H1 (cell line): ENCODE results near the gene SIX5.
A peak's percentile ranks its signal among the peaks of the same experiment; 100 is the strongest.

Experiments
- CBX8 ChIP-seq: fragments of 300-800, 300-1000 bp; sonication (generic); IDR thresholded peaks from 2 replicates; pipeline ENCODE4 v1.7.1; 2016; ENCODE audit warnings: low read depth, low read length, borderline replicate concordance
- CEBPB ChIP-seq: IDR thresholded peaks from 2 replicates; pipeline ENCODE4 v1.6.1; 2012; ENCODE audit warnings: low read depth, low read length
- CREB1 ChIP-seq: IDR thresholded peaks from 2 replicates; pipeline ENCODE4 v1.6.1; 2012; ENCODE audit warnings: inconsistent platforms
- EP300 ChIP-seq, 2 experiments: IDR thresholded peaks; 1 replicate in 1 of 2; 2 replicates in 1 of 2; pipeline ENCODE4 v1.6.1; 2011 to 2012; ENCODE audit warnings: low read depth in 2 of 2, low read length in 2 of 2, mild to moderate bottlenecking in 2 of 2, borderline replicate concordance in 1 of 2, inconsistent platforms in 1 of 2, moderate library complexity in 1 of 2
- EZH2 ChIP-seq: fragments of 200-600 bp; sonication (generic); IDR thresholded peaks from 2 replicates; pipeline ENCODE4 v1.7.1; 2012; ENCODE audit warnings: low read depth, mild to moderate bottlenecking, moderate library complexity, low read length, inconsistent platforms; ENCODE audit not compliant: severe bottlenecking
- JUN ChIP-seq: IDR thresholded peaks from 2 replicates; pipeline ENCODE4 v1.6.1; 2011; ENCODE audit warnings: low read depth, mild to moderate bottlenecking, improper control_type of control experiment, low read length
- POLR2A ChIP-seq, 2 experiments: IDR thresholded peaks; 1 replicate in 1 of 2; 2 replicates in 1 of 2; pipeline ENCODE4 v1.6.1; 2011; ENCODE audit warnings: low read depth in 2 of 2, low read length in 2 of 2, mild to moderate bottlenecking in 2 of 2; ENCODE audit errors: control extremely low read depth in 1 of 2
- POLR2AphosphoS5 ChIP-seq: IDR thresholded peaks from 2 replicates; pipeline ENCODE4 v1.6.1; 2011; ENCODE audit warnings: low read depth, low read length
- RAD21 ChIP-seq, 2 experiments: IDR thresholded peaks in 1 of 2; conservative IDR thresholded peaks in 1 of 2; 2 replicates each; pipeline ENCODE4 v1.6.1; 2011; ENCODE audit warnings: low read depth in 2 of 2, low read length in 2 of 2, improper control_type of control experiment in 1 of 2, inconsistent platforms in 1 of 2, mild to moderate bottlenecking in 1 of 2, moderate library complexity in 1 of 2
- RBBP5 ChIP-seq: IDR thresholded peaks from 2 replicates; pipeline ENCODE4 v1.7.1; 2012; ENCODE audit warnings: low read depth, mild to moderate bottlenecking, inconsistent platforms, low read length, moderate library complexity, borderline replicate concordance
- RFX5 ChIP-seq: IDR thresholded peaks from 2 replicates; pipeline ENCODE4 v1.6.1; 2011; ENCODE audit warnings: low read depth, low read length, improper control_type of control experiment, borderline replicate concordance
- YY1 ChIP-seq: IDR thresholded peaks from 2 replicates; pipeline ENCODE4 v1.6.1; 2011; ENCODE audit warnings: low read depth, mild to moderate bottlenecking, low read length
- ZNF274 ChIP-seq: IDR thresholded peaks from 2 replicates; pipeline ENCODE4 v1.7.0; 2012; ENCODE audit warnings: low read length, borderline replicate concordance; ENCODE audit errors: extremely low read depth
- TF ChIP-seq, protein P1 (sequence below), 3 experiments: IDR thresholded peaks; 1 replicate in 2 of 3; 2 replicates in 1 of 3; pipeline versions ENCODE4 v1.5.1 to v1.6.1; 2011; ENCODE audit warnings: low read length in 3 of 3, mild to moderate bottlenecking in 3 of 3, inconsistent platforms in 2 of 3, low read depth in 1 of 3, moderate library complexity in 1 of 3; ENCODE audit not compliant: insufficient read depth in 1 of 3; ENCODE audit errors: control extremely low read depth in 1 of 3

GRCh38 chr19:45817010-45817724 is 48.1 kb upstream of the SIX5 start:
- TF ChIP-seq EZH2 (no peak), YY1 (0 out of 2 replicates have a peak, but pooled peaks have one; percentile 13), RFX5 (no peak), CBX8 (no peak), CREB1 (peak; percentile 23; the same call in 1 of the 2 replicates), EP300 (IDR thresholded peaks at IDR 0.05; ENCODE audit: borderline replicate concordance in 1 of 2, low read depth in 2 of 2, low read length in 2 of 2) (peak in 1 of 2 experiments; percentile 40; a peak in 1 of 3 replicates), POLR2AphosphoS5 (peak; percentile 81; the same call in 1 of the 2 replicates), POLR2A (IDR thresholded peaks at IDR 0.05; ENCODE audit: control extremely low read depth in 1 of 2, low read depth in 2 of 2, low read length in 2 of 2) (peak; percentile 68 to 71; a peak in 2 of 3 replicates), RAD21 (IDR thresholded peaks at IDR 0.05 in 1 of 2, conservative IDR thresholded peaks at IDR 0.05 in 1 of 2; ENCODE audit: low read depth in 2 of 2, low read length in 2 of 2) (peak; percentile 60 to 67), RBBP5 (0 out of 2 replicates have a peak, but pooled peaks have one; percentile 10), JUN (0 out of 2 replicates have a peak, but pooled peaks have one; percentile 26), CEBPB (no peak; the same call in 1 of the 2 replicates), ZNF274 (no peak)
- TF ChIP-seq, protein P1, sequence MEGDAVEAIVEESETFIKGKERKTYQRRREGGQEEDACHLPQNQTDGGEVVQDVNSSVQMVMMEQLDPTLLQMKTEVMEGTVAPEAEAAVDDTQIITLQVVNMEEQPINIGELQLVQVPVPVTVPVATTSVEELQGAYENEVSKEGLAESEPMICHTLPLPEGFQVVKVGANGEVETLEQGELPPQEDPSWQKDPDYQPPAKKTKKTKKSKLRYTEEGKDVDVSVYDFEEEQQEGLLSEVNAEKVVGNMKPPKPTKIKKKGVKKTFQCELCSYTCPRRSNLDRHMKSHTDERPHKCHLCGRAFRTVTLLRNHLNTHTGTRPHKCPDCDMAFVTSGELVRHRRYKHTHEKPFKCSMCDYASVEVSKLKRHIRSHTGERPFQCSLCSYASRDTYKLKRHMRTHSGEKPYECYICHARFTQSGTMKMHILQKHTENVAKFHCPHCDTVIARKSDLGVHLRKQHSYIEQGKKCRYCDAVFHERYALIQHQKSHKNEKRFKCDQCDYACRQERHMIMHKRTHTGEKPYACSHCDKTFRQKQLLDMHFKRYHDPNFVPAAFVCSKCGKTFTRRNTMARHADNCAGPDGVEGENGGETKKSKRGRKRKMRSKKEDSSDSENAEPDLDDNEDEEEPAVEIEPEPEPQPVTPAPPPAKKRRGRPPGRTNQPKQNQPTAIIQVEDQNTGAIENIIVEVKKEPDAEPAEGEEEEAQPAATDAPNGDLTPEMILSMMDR (IDR thresholded peaks at IDR 0.05; ENCODE audit: control extremely low read depth in 1 of 3, insufficient read depth in 1 of 3, low read depth in 1 of 3, low read length in 3 of 3) = peak; percentile 97 to 99 (median 99)
